ENCODE data around the gene PLCG1. TPM values are rescaled to one million over a fixed set of nuclear protein-coding genes. Genes with fewer than 3 reads are reported as not detected.

PLCG1 gene
- total RNA-seq, 1 experiment from 2014 or later = 63.2 TPM

DNA sequence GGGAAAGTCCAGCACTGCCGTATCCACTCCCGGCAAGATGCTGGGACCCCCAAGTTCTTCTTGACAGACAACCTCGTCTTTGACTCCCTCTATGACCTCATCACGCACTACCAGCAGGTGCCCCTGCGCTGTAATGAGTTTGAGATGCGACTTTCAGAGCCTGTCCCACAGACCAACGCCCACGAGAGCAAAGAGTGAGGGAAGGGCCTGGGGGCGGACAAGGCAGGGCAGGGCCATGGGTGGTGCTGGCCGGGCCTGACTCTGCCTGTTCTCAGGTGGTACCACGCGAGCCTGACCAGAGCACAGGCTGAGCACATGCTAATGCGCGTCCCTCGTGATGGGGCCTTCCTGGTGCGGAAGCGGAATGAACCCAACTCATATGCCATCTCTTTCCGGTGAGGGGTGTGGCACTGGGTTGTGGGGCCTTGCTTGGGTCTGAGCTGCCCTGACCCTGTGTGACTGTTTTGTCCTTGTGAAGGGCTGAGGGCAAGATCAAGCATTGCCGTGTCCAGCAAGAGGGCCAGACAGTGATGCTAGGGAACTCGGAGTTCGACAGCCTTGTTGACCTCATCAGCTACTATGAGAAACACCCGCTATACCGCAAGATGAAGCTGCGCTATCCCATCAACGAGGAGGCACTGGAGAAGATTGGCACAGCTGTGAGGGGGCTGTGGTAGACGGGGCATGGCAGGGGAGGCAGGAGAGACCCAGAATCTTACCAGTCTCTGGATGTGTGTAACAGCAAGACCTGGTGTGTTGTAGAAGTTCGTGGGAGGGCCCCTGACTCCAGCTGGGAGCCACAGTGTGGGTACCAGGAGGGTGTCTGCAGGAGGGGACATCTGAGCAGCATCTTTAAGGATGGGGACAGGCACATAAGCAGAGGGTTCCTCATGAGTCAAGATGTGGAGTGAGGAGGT lies 29.1 kb downstream of the PLCG1 start:
- DNase-seq (ENCODE audit: low spot score) = no peak

DNA sequence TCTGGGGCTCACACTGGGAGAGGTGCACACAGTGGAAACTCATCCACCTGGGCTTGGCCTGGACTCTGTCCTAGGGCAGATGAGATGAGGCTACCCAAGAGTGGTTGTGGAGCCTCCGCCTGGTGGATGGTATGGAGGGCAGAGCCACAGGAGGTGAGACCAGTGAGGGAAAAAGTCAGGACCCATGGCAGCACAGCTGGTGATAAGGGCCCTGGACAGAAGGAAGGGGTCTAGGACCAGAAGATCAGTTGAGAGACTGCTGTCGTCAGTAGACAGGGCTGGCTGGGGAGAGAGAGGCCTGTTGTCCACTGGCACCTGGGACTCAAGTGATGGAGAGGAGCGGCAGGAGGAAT lies 29.8 kb downstream of the PLCG1 start:
- no peak for DNase-seq (ENCODE audit: low spot score)

DNA sequence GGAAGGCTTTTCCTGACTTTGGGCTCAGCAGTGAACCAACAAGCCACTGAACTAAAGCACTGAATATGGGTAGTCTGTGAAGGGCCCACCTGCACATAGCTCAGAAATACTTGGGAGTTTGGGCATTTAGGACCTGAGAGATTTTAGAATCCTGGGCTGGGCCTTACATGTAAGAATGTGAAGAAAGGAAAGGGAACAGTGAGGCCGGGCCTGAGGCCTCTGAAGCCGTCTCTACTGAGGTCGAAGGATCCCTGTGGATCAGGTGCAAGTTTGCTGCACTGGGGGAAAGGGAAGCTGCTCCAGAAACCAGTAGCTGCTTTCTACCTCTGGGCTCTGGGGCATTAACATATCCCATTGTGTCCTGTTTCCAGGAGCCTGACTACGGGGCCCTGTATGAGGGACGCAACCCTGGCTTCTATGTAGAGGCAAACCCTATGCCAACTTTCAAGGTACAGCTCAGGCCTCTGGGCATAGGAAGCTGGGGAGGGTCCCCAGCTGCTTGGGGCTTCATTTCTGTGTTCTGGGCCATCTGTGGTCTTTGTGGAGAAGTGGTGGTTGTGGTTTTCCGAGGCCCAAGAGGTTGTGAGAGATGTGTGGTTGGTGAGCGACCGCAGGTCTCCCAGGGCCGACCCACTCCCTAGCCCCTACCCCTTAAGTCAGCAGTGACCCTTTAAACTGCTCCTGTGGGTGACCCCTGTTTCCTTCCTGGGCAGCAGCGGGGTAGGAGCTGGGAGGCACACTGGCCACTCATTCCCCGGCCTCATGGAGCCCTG lies 30.3 kb downstream of the PLCG1 start:
- no peak for DNase-seq (ENCODE audit: low spot score)

DNA sequence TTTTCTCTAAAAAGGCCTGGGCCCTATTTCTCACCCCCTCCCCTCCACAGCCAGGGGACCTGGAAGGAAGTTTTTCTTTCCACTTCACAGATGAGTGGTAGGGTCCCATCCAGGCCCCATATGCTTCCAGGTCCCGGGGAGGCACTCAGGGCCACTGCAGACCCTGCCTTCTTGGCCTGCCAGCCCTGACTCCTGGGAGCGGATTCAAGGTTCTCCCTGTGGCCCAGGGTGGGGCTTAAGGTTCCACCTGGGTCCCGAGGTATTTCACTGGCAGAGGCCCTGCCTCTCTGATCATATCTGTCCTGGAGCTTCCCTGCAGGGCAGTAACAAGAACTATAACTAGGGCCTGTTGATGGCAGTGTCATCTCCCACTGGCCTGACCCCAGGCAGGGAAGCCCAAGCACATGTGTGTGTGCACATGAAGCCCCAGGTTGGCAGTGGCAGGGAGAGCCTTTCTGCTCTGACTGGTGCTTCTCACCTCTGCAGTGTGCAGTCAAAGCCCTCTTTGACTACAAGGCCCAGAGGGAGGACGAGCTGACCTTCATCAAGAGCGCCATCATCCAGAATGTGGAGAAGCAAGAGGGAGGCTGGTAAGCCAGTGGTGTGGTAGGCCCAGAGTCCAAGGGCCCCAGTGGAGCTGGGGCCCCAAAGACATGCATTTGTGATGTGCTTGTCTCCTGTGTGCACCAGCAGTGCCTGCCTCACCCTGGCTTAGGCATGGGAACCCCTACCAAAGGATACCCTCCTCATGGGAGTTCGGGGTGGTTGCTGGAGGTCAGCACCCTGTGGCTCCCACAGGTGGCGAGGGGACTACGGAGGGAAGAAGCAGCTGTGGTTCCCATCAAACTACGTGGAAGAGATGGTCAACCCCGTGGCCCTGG lies 31.2 kb downstream of the PLCG1 start:
- DNase-seq (ENCODE audit: low spot score) = no peak

DNA sequence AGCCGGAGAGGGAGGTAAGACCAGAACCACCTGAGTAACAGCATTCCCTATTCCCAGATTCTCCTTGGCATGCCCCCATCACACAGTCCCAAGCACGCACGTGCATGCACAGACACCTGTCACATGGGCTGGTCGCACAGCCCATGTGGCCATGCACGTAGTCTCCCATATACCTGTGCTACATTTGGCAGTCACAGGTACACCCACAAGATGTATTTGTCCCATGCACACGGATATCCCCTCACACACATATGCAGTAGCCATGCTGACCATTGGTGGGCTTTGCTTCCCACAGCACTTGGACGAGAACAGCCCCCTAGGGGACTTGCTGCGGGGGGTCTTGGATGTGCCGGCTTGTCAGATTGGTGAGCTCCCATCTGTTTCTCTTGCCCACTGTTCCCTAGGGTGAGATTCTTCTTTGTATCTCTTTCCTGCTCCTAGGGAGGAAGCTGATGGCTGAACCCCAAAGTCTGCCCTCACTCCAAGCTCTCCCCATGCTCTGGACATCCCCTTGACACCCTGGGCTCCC lies 31.9 kb downstream of the PLCG1 start:
- no peak for DNase-seq (ENCODE audit: low spot score)

DNA sequence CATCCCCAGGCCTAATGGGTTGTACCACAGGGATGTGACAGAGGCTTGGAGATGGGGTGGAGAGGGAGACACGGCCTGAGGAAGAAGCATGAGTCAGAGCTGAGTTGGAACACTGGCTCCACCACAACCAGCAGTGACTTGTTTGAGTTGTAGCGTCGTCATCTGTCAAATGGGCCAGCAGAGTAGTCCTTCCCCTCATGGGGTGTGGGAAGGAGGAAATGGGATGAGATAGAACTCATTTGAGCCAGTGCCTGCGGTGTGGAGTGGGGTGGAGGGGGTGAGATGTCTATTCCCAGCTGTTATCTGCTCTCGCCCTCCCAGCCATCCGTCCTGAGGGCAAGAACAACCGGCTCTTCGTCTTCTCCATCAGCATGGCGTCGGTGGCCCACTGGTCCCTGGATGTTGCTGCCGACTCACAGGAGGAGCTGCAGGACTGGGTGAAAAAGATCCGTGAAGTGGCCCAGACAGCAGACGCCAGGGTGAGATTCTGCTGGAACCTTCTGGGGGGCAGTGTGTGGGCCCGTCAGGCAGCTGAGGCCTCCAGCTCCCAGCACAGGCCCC lies 32.5 kb downstream of the PLCG1 start:
- DNase-seq (ENCODE audit: low spot score) = no peak

DNA sequence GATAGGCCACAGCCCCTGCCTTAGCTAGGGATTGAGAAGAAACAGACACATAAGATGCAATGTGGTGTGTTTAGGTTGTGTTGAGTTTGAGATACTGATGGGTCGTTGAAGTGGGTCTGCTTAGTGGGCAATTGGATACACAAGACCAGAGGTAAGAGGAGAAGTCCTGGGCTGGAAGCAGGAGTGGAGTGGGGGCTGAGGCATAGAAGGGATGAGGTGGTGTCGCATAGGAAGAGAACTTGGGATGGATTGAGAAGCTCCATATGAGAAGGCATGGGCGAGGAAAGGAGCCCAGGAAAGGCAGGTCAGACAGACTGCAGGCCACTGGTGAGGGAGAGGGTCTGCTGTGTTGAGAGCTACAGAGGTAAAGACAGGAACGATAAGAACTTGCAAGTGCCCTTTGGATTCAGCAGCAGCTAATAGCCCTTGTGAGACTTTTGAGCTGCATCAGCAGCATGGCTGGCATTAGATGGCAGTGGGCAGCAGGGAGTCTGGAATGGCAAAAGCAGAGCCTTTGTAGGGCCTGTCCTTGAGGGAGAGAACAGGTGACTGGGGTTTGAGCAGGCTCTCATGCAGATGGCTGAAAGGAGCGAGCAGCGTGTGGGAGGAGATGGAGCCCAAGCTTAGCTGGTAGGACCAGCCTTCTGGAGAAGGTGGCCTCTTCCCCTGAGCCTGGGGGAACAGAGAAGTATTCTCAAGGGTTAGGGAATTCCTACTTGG lies 33.2 kb downstream of the PLCG1 start:
- no peak for DNase-seq (ENCODE audit: low spot score)

DNA sequence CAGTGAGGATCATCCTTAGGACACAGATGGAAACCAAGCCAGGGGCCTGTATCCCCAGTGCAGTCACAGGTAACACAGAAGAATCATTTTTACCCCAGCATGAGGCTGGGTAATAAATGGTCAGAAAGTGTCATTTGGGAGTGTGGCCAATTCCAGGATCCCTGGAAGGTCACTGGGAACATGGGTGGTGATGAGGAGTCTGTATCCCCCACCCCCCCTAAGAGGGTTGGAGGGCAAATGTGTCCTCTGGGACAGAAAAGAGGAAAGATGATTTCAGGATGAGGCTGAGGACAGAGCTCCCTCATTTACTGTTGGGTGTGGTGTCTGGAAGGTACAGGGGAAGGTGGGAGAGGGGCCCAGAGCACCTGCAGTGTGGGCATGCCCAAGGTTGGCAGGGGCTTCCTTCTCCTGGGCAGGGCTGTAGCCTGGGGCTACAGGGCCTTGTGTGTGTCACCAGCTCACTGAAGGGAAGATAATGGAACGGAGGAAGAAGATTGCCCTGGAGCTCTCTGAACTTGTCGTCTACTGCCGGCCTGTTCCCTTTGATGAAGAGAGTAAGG lies 34.5 kb downstream of the PLCG1 start:
- DNase-seq (ENCODE audit: low spot score) = no peak

DNA sequence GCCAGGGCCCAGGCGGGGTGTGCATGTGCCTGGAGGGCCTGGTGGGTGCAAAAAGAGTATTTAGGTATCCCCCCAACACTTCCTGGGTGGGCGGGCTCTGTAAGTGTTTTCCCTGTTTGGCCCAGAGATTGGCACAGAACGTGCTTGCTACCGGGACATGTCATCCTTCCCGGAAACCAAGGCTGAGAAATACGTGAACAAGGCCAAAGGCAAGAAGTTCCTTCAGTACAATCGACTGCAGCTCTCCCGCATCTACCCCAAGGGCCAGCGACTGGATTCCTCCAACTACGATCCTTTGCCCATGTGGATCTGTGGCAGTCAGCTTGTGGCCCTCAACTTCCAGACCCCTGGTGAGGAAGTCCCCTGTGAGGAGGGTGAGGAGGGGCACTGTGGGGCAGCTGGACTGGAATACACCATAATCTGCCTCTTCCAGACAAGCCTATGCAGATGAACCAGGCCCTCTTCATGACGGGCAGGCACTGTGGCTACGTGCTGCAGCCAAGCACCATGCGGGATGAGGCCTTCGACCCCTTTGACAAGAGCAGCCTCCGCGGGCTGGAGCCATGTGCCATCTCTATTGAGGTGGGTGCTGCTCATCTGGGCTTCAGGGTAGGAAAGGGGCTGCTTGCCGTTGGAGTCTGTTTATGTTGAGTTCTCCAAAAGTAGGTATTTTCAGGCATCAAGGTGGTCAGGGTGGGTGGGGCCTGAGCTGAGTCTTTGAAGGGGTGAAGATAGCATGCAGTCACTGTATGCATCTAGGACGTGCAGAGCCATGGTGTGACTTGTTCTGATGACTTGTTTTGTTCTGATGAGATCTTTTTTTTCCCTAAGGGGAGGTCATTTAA lies 35.2 kb downstream of the PLCG1 start:
- DNase-seq (ENCODE audit: low spot score) = no peak

DNA sequence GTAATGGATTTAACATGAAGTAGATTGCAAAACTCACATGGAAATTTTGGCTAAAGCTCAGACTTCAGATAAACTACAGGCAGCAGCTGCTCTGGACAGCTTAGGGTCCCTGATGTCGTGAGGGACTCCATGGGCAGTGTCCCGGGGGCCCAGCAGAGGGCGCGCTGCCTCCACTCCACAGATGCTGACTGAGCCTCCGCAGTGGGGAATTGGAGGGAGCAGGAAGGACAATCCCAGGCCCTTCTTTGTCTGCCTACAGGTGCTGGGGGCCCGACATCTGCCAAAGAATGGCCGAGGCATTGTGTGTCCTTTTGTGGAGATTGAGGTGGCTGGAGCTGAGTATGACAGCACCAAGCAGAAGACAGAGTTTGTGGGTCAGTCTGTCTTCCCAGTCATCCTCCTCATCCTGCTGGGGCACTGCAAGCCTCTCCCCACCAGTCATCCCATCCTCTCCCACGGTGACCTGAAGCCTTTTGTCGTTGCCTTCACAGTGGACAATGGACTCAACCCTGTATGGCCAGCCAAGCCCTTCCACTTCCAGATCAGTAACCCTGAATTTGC lies 35.9 kb downstream of the PLCG1 start:
- DNase-seq (ENCODE audit: low spot score) = peak; percentile 86

DNA sequence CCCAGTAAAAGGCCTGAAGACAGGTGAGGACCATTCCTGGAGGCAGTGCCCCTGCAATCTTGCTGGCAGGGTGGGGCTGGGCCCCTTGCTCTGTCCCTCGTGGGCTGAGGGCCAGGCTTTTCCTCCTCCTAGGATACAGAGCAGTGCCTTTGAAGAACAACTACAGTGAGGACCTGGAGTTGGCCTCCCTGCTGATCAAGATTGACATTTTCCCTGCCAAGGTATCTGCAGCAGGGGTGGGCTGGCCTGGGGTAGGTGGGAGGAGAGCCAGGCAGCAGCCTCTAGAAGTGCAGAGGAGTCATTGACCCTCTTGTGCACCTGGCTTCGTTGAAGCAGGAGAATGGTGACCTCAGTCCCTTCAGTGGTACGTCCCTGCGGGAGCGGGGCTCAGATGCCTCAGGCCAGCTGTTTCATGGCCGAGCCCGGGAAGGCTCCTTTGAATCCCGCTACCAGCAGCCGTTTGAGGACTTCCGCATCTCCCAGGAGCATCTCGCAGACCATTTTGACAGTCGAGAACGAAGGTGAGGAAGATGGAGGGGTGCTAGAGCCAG lies 36.5 kb downstream of the PLCG1 start:
- no peak for DNase-seq (ENCODE audit: low spot score)

DNA sequence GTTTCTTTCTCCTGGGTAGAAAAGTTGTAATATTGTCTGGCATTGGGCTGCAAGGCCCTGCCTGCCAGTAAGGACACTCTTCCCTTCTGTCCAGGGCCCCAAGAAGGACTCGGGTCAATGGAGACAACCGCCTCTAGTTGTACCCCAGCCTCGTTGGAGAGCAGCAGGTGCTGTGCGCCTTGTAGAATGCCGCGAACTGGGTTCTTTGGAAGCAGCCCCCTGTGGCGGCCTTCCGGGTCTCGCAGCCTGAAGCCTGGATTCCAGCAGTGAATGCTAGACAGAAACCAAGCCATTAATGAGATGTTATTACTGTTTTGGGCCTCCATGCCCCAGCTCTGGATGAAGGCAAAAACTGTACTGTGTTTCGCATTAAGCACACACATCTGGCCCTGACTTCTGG lies 37.0 kb downstream of the PLCG1 start:
- DNase-seq (ENCODE audit: low spot score) = no peak

DNA sequence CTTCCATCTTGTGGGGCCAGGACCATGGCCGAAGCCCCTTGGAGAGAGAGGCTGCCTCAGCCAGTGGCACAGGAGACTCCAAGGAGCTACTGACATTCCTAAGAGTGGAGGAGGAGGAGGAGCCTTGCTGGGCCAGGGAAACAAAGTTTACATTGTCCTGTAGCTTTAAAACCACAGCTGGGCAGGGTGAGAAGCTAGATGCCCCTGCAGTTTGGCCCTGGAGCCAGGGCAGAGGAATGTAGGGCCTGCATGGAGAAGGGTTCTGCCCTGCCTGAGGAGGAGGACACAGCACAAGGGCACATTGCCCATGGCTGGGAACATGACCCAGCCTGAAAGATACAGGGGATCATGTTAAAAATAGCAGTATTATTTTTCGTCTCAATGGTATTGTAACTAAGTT lies 37.4 kb downstream of the PLCG1 start:
- DNase-seq (ENCODE audit: low spot score) = no peak

DNA sequence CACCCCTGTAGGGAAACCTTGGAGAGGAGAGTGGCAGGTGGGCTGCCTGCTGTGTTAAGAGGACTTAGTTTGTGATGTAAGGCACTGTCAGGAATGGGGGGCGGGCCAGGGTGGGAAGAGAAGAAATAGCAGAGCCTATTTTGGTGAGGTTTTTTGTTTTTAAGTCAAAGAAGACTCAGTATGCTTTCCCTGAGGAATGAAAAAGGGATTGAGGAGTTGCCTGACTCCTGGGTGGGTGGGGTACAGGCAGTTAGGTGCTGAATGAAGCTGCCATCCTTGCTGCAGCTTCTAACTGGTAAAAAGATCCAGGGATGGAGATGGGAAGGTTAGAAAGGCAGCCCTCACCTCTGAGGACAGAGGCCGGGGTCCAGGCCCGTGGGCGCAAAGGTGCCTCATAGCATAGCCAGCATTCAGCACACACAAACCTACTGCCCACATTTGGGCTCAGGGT lies 37.9 kb downstream of the PLCG1 start:
- DNase-seq (ENCODE audit: low spot score) = no peak

DNA sequence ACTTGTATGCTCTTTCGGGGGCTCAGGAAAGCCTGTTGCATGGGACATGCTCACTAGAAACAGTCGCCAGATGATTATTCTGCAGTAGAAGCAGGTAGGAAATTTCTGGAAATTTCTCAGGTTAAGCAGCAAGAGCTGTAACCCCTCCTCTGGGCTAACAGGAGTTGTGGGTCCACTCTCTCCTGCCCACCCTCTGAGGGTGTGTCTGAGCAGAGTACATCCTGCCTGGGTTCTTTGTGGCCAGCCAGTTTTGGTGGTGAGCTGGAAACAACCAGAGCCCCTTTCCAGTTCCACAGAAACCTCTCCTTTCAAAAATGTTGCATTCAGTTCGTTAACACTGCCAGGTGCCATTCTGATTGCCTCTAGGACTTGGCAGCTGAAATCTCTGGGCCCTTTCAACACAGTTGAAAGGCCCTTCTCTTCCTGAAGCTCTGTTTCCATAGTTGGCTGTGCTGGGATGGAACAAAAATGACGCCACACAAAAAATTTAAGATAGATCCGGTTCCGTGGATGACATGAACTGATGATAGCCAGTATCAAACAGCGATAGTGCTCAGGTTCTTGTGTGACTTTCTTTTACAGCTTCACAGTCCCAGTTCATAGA lies 38.5 kb downstream of the PLCG1 start:
- no peak for DNase-seq (ENCODE audit: low spot score)

DNA sequence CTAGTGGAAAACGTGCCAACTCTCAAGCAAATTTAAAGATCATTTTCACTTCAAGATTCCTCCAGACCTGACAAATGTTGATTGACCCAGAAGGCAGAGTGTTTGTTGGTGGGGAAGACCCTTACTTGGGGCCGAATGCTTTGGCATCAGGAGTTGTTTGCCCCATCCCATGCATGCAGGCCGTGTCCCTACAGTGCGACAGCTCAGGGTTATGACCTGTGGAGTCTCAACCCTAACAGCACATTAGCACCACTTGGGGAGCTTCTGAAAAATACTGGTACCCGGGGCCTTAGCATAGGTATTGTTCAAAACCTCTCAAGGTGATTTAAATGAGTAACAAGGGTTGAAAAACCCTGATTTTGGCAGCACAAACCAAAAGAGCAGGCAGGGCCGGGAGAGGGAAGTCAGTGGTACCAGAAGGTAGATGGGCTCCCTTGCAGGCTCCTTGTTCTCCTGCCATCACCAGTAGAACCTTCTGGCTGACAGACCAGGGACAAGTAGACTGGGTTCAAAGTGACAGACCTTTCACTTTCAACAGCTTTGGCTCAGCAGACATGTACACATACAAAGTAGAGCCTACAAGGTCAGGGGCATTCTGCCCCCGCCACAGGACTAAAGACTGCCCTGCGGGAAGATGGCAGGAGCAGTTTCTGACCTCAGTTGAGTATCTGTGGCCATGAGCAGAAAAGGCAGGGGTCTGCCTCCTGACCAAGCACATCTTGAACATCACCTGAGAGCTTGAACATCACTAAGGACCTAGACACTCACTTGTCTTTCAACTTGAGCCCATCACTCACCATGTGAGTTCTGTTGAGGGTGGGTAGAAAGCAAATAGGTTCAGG lies 39.6 kb downstream of the PLCG1 start:
- DNase-seq (ENCODE audit: low spot score) = no peak

DNA sequence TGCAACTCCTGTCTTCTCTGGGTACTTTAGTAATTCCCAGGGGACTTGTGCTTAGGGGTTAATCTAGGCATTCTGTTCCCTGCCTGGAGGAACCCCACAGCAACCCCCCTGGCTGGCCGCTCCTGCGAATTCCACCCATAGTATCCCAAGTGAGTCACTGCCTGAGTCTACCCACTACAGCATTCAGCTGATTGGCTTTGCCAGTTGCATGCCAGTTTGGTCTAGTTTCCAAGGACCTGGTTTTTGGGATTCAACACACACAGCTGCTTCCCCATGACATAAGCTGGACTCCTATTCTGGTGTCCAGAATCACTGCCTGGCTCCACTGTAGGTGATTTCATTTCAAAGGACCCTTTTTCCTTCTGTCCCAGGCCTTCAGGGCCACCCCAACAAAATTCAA lies 40.3 kb downstream of the PLCG1 start:
- no peak for DNase-seq (ENCODE audit: low spot score)

All from HT-29 (cell line).